SH-SY5Y (cell line): Measurements from ENCODE around the gene THSD4.

Experiments used
- GATA2 ChIP-seq: IDR thresholded peaks from 2 replicates; pipeline ENCODE4 v1.6.1; 2011; ENCODE audit warnings: mild to moderate bottlenecking, low read depth, low read length
- GATA3 ChIP-seq: IDR thresholded peaks from 2 replicates; pipeline ENCODE4 v1.6.1; 2011; ENCODE audit warnings: low read depth, mild to moderate bottlenecking, low read length, moderate library complexity

DNA sequence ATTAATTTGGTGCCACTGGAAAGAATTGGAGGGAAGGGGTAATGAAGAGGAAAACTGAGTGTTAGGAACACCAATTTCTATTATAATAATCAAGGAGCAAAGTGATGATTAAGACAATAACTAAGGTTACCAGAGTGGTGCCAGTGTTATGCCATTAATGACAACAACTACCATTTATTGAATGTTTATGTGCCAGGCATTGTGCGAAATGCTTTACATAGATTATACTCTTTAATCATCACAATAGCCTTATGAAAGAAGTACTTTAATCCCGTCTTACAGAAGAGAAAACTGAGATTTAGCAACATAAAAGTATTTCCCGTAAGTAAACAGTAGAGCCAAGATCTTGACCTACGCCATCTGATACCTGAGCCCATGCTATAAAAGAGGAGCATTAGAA lies 507.8 kb downstream of the THSD4 start:
- TF ChIP-seq GATA2 (no peak), GATA3 (no peak)
